Measurements from ENCODE around the gene UGT3A2.
"Not testable (repeated sequence)": the region's sequence is repeated elsewhere in the genome, so short reads cannot be mapped to it uniquely, and the experiment has no call there.

The UGT3A2 gene

GRCh38 chr5:36052538-36052937 lies 14.1 kb downstream of the UGT3A2 start:
- DNase-seq = no peak

GRCh38 chr5:36049949-36050348 lies 16.7 kb downstream of the UGT3A2 start:
- DNase-seq = no peak

DNA sequence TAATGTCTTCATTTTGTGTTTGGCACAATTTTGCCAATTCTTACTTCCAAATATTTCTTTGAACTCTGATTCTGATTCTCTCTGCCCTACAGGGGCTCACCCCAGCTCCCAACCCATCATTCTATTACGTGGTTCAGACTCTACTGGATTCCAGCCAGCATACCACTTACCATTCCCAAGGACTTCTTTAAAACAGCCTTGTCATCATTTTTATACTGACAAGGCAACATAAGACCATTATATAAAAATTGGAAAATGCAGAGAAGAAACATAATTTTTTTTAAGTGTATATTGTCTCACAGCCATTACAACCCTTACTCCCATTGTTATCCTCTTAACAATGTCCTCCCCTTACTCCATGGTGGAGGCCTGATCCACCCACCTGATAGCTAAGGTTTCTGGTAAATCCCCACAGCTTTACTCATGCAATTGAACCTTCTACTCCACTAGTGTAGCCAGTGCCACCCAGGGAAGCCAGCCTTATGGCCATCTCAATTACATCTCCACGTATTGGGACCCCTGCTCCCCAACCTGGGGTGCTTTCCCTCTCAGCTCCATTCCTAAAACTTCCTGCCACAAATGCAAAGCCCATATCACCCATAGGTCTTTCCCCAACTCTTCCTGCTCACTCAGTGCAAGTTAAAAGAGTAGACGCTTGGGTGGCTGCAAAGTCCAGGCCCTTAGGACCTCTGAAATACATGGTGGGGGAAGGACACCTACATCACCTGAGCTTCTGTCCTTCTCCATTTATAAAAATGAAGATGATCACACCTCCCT lies 19.1 kb downstream of the UGT3A2 start:
- DNase-seq = no peak

- no peak for DNase-seq
Observed at GRCh38 chr5:36045895-36046294, 20.8 kb downstream of the UGT3A2 start.

DNA sequence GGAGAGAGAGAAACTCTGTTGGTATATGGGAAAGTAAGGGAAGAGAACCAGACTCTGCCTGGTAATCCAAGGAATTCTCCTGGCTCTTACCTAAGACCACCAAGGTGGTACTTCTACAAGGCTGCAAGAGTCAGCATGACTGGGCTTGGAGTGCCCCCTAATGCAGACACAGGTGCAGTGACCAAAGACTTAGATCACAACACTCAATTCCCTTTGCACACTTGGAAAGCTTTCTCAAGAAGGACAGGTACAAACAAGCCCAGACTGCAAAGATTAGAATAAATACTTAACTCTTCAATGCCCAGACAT lies 25.2 kb downstream of the UGT3A2 start:
- DNase-seq = no peak

DNA sequence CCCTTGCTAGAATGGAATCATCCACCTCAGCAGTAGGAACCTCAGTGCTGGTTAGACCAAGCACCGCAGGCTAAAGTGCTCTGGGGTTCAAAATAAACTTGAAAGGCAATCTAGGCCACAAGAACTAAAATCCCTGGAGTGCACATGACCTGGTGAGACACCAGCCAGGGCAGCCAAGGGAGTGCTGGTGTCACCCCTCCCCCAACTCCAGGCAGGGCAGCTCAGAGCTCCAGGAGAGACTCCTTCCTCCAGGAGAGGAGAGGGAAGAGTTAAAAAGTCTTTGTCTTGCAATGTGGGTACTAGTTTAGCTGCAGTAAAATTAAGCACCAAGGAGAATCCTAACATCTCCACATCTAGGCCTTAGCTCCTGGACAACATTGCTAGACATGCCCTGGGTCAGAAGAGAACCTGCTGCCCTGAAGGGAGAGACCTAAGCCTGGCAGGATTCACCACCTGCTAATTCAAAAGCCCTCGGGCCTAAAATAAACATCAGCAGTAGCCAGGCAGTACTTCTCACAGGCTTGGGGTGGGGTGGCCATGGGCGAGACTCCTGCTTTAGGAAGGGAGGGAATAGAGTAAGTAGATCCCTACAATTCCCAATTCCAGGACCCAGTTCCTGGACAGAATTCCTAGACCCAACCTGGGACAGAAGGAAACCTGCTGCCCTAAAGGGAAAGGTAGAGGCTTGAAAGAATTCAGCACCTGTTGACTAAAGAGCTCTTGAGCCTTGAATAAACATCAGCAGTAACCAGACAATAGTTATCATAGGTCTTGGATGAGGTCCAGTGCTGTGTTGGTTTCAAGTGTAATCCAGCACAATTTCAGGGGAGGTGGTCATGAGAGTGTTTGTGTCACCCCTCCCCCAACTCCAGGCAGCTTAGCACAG lies 25.8 kb downstream of the UGT3A2 start:
- DNase-seq = no peak

GRCh38 chr5:36035696-36036095 lies 31.0 kb downstream of the UGT3A2 start:
- DNase-seq = no peak

DNA sequence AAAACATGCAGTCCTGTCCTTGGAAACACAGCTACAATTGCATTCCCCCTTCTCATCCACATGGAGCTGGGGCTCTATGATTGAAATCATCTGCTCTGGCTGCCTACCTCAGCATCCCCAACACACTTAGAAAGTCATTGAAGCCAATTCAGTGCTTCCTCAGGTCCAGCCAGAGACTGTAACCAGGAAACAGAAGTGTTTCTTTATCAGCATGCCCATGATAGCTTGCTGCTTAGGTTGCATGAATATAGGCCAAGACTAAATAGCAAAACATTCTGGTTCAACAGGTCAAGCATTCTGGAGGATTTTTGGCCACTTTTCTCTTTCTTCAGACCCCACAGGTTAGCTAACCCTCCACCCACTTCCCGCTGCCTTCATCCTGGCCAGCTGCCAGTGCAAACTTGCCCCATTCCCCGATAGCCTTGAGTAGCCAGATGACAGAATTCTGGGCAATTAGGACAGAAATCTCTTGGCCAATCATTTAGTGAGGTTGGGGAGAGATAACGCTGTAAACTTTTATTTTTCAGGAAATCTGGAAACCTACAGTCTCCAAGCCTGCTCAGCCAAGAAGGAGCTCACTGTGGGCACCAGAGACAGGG lies 32.0 kb downstream of the UGT3A2 start:
- not testable (repeated sequence) for DNase-seq

GRCh38 chr5:36033486-36033885 lies 33.2 kb downstream of the UGT3A2 start:
- DNase-seq = no peak

- DNase-seq = no peak
Observed at GRCh38 chr5:36033047-36033446, 33.6 kb downstream of the UGT3A2 start.

- DNase-seq = no peak
Observed at GRCh38 chr5:36031223-36031622, 35.5 kb downstream of the UGT3A2 start.

DNA sequence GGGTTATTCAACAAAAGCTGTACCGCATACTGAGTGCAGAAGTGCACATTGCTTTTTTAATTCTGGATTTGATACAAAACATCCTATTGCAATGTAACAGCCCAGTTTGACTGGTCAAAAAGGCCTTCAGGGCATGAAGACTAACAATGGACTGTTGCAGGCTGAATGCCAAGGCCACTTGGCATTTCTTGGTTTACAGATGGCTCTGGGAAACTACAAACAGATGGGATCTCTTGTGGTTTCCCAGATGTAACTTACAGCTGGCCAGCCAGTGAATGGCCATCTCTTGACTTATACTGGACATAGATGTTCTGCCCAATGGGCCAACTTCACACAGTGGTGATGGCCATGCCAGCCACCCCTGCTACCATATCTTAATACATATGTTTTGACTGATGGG lies 36.8 kb downstream of the UGT3A2 start:
- no peak for DNase-seq

- DNase-seq = no peak
Observed at GRCh38 chr5:36028816-36029465, 37.7 kb downstream of the UGT3A2 start.

- no peak for DNase-seq
Observed at GRCh38 chr5:36027711-36028110, 39.0 kb downstream of the UGT3A2 start.

GRCh38 chr5:36026706-36027465 lies 39.8 kb downstream of the UGT3A2 start:
- peak in 1 of 2 experiments; percentile 13 for DNase-seq

GRCh38 chr5:36022246-36022645 lies 44.4 kb downstream of the UGT3A2 start:
- DNase-seq = not testable (repeated sequence)

DNA sequence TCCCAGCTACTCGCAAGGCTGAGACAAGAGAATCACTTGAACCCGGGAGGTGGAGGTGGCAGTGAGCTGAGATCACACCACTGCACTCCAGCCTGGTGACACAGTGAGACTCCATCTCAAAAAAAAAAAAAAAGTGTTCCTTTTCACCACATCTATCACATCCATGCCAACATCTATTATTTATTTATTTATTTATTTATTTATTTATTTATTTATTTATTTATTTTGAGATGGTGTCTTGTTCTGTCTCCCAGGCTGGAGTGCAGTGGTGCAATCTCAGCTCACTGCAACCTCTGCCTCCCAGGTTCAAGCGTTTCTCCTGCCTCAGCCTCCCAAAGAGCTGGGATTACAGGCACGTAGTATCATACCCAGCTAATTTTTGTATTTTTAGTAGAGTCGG lies 47.1 kb downstream of the UGT3A2 start:
- not testable (repeated sequence) for DNase-seq

GRCh38 chr5:36017622-36018021 lies 49.1 kb downstream of the UGT3A2 start:
- DNase-seq = no peak

- DNase-seq = no peak
Observed at GRCh38 chr5:36017004-36017403, 49.7 kb downstream of the UGT3A2 start.

- no peak for DNase-seq
Observed at GRCh38 chr5:36013182-36013581, 53.5 kb downstream of the UGT3A2 start.

DNA sequence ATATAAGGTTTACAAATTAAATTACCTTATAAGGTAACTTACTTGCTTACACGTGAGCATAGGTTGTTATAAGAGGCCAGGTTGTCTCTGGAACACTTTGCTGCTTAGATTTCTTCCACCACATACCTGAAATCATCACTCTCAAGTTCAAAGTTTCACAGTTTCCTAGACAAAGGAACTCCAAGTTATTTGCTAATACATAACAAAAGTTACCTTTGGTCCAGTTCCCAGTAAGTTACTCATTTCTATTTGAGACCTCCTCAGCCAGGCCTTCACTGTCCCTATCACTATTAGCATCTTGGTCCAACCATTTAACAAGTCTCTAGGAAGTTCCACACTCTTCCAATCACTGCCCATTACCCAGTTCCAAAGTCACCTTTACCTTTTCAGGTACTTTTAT lies 57.0 kb downstream of the UGT3A2 start:
- DNase-seq = no peak

- no peak for DNase-seq
Observed at GRCh38 chr5:36007366-36007765, 59.3 kb downstream of the UGT3A2 start.

DNA sequence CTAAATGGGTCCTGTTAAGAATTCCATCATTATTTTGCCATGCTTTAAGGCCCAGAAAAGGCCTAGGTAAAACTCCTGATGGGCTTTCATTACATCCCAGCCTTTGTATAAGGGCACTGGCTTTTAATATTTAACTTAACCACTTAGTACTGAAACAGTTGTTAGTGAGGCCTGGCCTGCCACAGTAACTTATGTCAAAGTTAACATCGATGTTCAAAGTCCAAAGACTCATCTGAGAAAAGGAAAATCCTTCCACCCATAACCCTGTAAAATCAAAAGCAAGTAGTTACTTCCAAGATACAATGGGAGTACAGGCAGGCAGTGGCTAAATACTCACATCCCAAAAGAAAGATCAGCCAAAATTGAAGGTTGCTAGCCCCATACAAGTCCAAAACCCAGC lies 60.5 kb downstream of the UGT3A2 start:
- no peak for DNase-seq

All from AML-193 (cell line).